ENCODE data around the gene IFNA4. TPM values are rescaled to one million over a fixed set of nuclear protein-coding genes. Genes with fewer than 3 reads are reported as not detected.
"Not testable (repeated sequence)": the region's sequence is repeated elsewhere in the genome, so short reads cannot be mapped to it uniquely, and the experiment has no call there.

IFNA4 gene
- total and polyA plus RNA-seq, 2 of the 8 experiments (the other 6 are each of a cell fraction or from before 2014, with no cell fraction given) = not detected

- not testable (repeated sequence) for H3K4me2 ChIP-seq (ENCODE audit: insufficient read depth in 1 of 2, low read depth in 2 of 2, low read length in 2 of 2); FAIRE-seq
- 88% methylated on average over 1 of the region's 1 CpG; no CpG with 5 or more reads in 1 of the 2 experiments for WGBS, 2 experiments (ENCODE audit: extremely low coverage in 1 of 2, insufficient coverage in 1 of 2, insufficient read length in 1 of 2, insufficient replicate concordance in 2 of 2, low coverage in 1 of 2, low lambda C conversion rate in 2 of 2, missing lambda C conversion rate in 1 of 2)
Observed at GRCh38 chr9:21217211-21217610, 29.8 kb upstream of the IFNA4 start, which contains the start of gene IFNA16. Gene IFNA16 (minus strand): TSS chr9:21217311. CDS start chr9:21217305, 6 bp downstream.

More at GRCh38 chr9:21217211-21217610, 29.8 kb upstream of the IFNA4 start, which contains the start of gene IFNA16:
- H2AK5ac ChIP-seq (ENCODE audit: low read depth, low read length); H3K9ac ChIP-seq (replicated peaks in 1 of 4; ENCODE audit: extremely low read depth in 1 of 4, low read depth in 3 of 4, low read length in 3 of 4); H3K4me1 ChIP-seq (replicated peaks in 1 of 4; ENCODE audit: control insufficient read depth in 3 of 4, insufficient read depth in 4 of 4, low read length in 3 of 4); H2BK5ac ChIP-seq (ENCODE audit: low read depth, low read length); H3K9me3 ChIP-seq (ENCODE audit: insufficient read depth in 2 of 2, low read depth in 1 of 2, low read length in 1 of 2); H3K23me2 ChIP-seq (ENCODE audit: low read depth, low read length); H2BK20ac ChIP-seq (ENCODE audit: low read length); H3K36me3 ChIP-seq (ENCODE audit: control insufficient read depth in 2 of 4, insufficient read depth in 4 of 4, low read length in 3 of 4); H4K91ac ChIP-seq (replicated peaks; ENCODE audit: insufficient read length, low read length); POLR2A ChIA-PET (ENCODE audit: partially characterized antibody); H2BK120ac ChIP-seq (replicated peaks; ENCODE audit: low read depth, low read length); H3K27me3 ChIP-seq (replicated peaks in 1 of 4; ENCODE audit: control insufficient read depth in 3 of 4, extremely low read depth in 1 of 4, insufficient read depth in 3 of 4, low read length in 3 of 4); H2BK12ac ChIP-seq (ENCODE audit: low read depth, low read length); H3K18ac ChIP-seq (ENCODE audit: extremely low read depth, low read length); H4K8ac ChIP-seq (ENCODE audit: extremely low read depth, insufficient read depth, low read length); H3K4ac ChIP-seq (replicated peaks; ENCODE audit: insufficient read length, low read depth, low read length); H3K23ac ChIP-seq (ENCODE audit: insufficient read length); H3K14ac ChIP-seq (ENCODE audit: insufficient read length); CTCF ChIA-PET (ENCODE audit: partially characterized antibody); H3K79me2 ChIP-seq (ENCODE audit: control insufficient read depth in 1 of 2, insufficient read depth in 2 of 2, low read length in 2 of 2); H3K27ac ChIP-seq (ENCODE audit: low read depth, low read length); H4K5ac ChIP-seq (ENCODE audit: insufficient read length, low read depth, low read length); H2BK15ac ChIP-seq (ENCODE audit: low read length); DNase-seq (ENCODE audit: low read depth in 1 of 2, low spot score in 2 of 2); H3K79me1 ChIP-seq (ENCODE audit: low read depth, low read length); H4K20me1 ChIP-seq (replicated peaks in 1 of 2; ENCODE audit: control insufficient read depth in 1 of 2, insufficient read depth in 2 of 2, low read length in 2 of 2); H3K4me3 ChIP-seq (ENCODE audit: extremely low read depth in 1 of 4, insufficient read depth in 2 of 4, low read depth in 3 of 4, low read length in 4 of 4); H3K56ac ChIP-seq (replicated peaks; ENCODE audit: insufficient read length, low read depth, low read length): not testable (repeated sequence)
- H2AFZ ChIP-seq (ENCODE audit: low read length) = 0 out of 2 replicates have a peak within 1 kb of the TSS, but pooled peaks have one; percentile 32
